Left hindlimb (tissue), 1 donor: ENCODE measurements around the gene DPP4.
"Not testable (repeated sequence)": the region's sequence is repeated elsewhere in the genome, so short reads cannot be mapped to it uniquely, and the experiment has no call there.

ENCODE experiments used
- DNase-seq: peaks from one replicate; pipeline ENCODE4 v3.0.0-alpha.2; 2018

DPP4 gene

DNA sequence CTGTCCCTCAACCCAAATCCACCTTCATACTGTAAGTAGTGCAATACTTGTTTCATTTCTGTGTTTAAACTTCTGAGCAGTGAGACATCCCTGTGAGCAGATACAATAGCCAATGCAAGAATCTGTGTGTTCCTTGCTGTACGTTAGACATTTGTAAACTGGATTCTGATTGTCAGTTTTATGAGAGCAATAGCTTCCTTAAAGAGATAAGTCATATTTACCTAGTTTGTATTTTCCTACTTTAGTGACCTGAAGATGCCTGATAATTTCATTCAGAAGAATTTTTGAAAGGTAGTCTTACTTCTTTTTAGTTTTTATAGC, 90.7 kb downstream of the DPP4 start:
- no peak for DNase-seq

DNA sequence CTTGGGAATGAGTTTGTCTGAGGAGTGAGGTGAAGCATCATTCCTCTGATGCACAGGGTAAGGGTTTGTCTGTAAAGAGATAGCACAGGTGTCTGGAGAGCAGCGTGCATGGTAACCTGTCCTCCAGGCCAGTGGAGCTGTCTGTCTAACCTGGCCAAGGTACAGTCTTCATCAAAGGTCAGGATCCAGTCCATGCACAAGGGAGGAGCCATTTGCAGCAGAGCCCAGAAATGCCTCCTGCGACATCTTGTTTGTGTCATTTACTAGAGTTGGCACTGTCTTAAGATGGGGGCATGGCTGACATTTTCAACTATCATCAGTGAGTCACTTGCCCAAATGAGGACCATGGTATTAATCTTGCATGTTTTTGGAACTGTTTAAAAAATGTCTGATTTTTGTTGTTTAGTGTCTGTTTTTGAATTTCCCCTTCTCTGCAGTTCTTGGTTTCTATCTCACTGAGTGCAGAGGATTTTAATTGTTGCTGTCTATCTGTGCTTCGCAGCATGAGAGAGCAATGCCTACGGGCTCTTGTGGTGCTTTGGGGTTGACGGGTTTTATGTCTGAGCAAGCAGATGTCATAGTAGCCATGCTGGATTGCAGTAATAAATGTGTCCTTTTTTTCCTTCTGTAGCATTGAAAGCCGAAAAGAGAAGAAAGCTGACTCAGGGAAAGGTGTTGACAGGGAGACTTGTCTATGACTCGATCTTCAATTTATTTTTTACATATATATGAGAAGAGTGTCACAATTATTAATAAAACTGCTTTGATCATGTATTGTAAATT, 91.3 kb downstream of the DPP4 start:
- no peak for DNase-seq

DNA sequence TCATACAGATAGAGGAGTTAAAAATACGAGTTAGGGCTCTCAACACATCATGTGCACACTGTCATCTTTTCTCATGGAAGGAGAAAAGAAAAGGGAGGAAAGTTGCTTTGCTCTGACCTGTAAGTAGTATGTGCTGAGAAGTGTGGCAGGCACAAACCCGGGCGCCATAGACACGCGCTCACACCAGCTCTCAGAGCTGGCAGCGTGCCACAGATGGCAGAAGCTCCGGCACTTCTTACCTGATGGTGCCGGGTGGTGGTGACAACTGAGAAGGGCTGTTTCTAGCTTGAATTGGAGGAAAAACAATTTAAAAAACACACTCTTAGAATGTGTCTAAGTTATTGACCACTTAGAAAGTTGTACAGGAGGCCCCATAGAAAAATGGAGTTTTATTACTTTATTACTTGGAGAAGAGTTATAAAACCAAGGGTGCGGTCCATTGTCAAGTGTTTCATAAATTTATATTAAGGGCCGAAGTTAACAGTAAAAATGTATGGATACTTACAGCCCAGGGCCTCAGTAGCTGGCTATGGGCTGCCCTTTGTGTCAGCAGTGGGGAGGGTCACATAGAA, 92.2 kb downstream of the DPP4 start:
- no peak for DNase-seq

DNA sequence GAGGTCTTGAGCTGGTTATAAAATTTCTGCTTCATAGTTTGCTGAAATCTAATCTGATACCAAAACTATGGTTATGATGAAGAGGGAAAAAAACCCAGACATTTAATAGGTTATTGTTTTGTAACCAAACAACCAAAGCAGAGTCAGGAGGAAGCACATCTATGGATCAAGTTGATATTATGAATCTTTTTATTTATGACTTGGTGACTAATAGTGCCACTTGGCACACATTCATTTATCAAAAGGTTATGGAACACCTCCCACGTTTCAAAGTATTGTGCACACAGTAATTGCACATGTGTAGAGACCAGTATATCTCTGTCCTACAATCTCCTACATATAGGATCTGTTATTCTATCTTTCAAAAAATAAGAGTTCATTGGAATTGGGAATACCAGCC, 93.0 kb downstream of the DPP4 start:
- DNase-seq, result no peak

DNA sequence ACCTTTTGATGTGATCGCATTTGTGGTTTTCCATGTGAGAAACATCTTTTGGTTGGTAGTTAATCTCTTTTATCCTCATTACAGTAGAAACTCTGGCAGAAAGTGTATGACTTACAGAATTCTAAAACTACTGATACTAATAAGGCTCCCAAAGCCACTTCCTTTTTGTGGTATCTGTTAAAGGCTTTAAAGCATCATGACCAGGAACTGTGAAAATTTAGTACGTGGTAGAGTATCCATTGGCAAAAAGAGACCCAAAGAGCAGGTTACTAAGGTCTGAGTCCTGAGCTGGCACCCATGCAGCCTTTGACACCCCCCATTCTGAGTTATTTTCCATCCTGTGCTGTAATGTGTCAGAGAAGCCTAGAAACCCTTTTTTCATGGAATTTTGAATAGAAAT, 94.5 kb downstream of the DPP4 start:
- no peak for DNase-seq

DNA sequence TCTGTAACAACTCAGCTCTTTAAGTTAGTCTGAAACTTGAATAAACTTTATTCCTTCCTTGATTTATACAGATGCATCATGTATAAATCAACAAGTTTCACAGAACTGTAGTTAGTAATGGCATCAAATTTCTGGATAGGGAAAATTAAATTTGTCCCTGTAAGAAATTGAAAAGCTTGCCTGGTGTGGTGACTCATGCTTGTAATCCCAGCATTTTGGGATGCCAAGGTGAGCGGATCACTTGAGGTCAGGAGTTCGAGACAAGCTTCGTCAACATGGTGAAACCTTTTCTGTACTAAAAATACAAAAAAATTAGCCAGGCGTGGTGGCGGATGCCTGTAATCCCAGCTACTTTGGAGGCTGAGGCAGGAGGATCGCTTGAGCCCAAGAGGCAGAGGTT, 96.1 kb downstream of the DPP4 start:
- DNase-seq, result not testable (repeated sequence)

DNA sequence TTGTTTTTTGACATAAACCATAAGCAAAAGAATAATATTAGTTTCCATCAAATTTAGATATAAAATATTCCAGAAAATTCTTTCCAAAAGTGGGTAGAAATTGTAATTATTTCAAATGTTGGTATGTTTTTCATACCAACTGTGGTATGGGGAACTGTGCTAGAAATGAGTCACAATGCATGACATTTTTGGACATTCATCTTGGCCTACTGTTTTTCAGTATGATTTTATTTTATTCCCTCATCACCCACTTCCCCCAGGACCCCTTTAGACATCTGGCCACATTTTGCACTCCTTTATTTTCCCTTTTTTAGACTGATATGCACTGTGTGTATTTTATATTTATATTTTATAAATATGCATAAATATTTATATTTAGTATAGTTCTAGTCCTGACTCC, 97.1 kb downstream of the DPP4 start:
- no peak for DNase-seq

DNA sequence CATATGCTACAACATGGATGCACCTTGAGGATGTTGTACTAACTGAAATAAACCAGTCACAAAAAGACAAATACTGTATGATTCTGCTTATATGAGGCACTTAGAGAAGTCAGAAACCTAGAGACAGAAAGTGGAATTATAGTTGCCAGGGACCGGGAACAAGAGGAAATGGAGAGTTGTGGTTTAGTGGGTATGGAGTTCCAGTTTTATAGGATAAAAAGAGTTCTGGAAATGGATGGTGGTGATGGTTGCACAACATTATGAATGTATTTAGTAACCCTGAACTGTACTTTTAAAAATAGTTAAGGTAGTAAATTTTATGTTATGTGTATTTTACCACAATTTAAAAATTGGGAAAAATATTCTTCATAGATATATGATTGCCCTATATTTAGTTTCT, 97.7 kb downstream of the DPP4 start:
- DNase-seq, result no peak

DNA sequence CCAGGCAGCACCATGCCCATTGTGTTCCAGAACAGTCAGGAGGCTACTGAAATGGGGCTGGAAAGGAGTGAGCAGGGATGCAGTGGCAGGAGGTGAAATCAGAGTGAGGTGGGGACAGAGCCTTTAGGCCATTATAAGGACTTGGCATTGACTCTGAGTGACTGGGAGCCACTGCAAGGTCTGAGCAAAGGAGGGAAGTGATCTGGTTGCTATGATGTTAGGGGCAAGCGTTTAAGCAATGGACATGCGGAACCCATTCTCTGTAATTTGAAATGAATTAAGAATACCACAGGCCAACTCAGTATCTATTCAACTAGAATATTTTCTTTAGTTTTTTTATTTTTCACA, 98.2 kb downstream of the DPP4 start:
- DNase-seq, result no peak

DNA sequence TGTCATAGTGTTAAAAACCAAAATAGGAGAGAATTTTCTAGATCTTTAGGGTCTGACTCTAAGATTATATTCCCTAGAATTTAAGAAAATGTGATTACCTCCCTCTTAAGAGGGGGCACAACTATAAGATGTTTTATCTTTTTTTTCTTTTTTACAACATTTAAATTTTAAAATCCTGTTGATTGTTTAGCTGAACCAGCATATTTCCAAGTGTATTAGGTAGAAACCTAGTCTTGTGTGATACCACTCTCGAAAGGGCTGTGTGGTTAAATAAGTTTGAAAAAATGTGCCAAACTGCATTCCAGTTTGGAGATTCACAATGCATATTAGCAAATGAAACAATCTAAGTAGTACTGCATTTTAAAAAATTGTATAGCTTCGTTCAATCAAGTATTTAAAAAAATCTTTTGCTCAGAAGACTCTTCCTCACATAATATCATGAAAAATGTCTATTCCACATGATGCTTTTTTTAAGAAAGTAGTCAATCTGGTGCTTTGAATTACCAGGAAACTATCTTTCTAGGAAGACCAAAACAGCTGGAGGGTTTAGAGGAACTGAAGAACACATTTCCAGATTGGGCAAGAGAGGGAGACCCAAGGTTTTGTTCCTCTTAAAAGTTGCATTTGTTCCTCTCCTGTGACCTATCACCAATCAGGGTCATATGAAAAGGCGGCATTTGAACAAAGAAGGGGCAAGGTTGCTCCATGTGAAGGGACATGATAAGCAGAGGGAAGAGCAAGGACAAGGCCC, 98.8 kb downstream of the DPP4 start:
- DNase-seq, result no peak

DNA sequence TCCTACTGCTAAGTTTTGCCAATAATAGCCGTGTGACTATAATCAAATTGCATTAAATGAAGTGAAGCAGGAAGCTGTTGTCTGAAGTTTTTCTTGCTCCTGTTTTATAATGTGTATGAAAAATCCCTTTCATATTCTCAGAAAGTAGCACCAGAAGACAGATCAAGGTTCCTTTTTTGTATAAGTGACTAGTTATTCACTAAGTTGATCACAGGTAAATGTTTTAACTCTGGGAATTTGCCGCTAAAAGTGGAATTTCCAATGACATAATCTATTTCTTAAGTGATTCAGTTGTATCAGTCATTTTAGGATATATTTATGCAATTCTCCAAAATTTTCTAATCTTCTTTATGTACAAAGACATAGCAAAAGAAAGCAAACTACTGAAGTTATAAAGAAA, 99.6 kb downstream of the DPP4 start:
- DNase-seq, result no peak

DNA sequence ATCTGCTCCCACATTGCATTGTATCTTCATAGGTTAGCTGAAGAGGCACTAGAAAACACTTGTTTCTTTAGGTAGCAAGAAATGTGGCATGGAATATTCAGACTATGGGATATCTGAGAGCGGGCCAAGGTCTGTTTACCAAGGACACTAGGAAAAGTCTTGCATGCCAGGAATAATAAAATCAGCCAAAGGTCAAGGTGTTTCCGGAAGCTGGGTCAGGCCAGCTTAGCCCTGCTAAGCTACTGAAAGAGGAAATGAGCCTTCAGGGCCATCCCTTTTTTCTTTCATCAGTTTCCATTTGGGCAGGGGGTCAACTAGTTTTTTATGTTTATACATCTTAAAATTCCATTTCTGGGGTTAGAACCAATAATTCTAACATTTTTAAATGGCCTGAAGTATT, 101.1 kb downstream of the DPP4 start:
- no peak for DNase-seq

DNA sequence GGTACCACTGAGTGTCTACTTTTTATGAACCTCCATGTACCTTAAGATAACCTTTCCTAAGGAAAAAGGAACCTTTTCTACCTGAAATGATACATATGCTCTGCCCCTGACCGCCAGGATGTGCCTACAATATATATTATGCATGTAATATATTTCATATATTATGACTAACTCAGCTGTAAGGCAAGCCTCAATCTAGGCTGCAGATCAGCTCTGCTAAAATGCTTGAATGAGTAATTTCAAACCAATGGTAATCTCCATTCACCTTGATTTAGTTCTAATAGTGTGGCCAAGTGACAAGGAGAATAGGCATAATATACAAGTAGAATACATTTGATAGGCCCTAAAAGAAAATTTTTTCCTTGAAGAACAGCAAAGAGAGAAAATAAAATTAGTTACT, 101.8 kb downstream of the DPP4 start:
- DNase-seq, result no peak

DNA sequence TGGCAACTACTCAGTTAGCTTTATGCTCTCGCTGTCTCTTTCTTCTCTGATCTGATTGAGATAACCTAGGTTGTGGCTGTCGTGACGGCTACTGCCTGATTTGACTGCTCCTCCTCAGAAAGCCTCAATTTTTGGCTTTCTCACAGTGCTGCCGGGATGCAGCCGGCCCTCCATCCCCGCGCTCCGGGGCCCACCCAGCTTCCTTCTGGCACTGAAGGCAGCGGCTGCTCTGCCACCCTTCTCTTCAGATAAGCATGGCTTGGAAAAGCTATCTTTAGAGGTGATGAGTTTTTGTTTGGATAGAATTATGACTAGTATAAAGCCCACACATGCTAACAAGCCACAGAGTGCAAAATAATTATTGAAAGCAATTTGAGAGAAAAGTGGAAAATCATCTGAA, 102.5 kb downstream of the DPP4 start:
- no peak for DNase-seq

DNA sequence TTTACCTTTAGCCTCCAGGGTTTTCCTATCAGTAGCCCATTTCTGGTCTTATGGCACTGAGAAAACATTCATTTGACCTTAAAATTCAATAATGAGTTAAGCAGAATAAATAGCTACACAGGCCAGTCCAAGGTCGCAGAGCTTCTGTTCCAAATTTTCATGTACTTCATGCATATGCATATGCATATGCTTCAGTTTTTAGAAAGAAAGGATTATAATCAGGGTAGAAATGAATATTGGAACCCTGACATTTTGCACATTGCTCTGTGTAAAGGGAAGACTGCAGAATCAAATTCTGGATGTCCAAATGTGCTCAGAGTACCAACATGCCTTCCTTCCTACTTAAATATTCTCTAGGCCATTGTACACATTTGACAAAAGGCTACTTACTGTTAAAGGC, 104.9 kb downstream of the DPP4 start:
- no peak for DNase-seq

DNA sequence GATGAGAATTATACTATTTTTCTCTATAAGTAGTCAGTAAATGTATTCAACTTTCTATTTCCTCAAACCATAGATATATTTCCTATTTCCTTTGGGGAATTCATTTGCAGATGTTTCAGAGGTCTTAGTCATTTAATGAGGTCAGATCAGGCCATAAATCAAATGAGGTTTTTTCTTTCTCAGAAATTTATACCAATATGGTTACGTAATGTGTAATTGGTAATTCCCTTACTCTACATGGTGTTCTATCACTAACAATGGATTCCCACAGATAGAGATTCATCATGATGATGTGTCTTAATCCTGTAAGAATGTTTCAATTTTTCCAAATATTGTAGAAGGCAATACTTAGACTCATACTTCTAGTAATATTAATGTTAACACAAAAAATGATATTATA, 108.0 kb downstream of the DPP4 start:
- no peak for DNase-seq

DNA sequence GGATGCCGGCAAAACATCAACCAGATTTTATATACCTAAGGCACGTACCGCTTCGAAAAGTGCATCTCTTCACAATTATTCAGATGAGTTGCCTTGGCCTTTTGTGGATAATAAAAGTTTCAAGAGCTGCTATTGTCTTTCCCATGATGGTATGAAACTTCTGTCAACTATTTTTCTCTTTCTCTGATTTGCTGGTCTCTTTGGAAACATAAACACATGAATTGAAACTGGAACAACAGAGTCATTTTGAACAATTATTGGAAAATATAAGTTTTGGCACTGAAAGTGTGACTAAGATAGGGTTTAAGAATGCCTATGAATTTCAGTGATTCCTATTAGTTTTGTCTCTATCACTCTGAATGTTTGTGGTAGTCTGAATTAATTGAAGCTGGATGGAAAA, 109.9 kb downstream of the DPP4 start:
- no peak for DNase-seq

DNA sequence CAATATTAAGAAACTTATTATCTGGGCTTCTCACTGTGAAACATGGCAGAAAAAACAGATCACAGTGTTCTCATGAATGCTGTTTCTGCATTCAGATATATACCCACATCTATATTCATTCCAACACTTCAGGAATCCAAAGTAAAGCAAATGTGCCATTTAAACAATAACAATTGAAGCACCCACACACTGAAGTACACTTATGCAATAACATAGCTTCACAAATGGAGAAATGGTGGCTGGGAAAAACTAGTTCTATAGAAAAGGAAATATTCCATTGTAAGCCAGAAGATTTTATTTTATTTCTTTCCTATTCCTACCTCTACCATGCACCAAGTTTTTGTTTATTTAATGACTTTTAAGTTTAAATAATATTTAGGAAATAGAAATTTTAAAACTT, 111.9 kb downstream of the DPP4 start:
- DNase-seq, result no peak

DNA sequence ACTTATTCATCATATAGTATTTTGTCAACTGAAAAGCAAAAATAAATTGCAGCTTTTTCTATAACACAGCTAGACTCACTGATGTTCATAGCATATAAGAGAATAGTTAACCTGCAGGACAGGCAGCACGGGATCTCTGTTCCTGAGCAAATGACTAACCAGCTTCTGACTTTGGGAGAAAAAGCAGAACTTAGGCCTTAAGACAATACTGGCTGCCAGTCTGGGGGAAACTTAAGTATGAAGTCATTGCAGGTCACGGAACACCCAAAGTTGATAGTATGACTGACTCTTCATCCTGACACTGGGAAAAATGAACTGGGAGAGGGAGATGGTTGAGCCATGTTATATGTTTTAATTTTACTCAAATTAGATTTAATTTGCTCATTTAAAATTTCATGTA, 113.0 kb downstream of the DPP4 start:
- no peak for DNase-seq

DNA sequence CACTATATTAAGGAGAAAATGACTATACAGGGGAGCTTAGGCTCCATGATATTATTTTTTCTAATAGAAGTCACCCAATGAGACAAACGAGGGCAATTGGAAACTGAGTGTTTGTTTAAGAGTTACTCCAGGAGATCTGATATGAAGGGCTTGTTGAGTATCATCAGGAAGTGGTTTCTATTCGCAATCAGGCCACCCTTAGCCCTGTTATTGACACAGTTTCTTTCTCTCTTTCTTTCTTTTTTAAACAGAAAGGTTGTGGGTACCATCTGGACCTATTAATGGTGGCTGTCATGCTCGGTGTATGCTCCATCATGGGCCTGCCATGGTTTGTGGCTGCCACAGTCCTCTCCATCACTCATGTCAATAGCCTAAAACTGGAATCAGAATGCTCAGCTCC, 117.3 kb downstream of the DPP4 start:
- no peak for DNase-seq

DNA sequence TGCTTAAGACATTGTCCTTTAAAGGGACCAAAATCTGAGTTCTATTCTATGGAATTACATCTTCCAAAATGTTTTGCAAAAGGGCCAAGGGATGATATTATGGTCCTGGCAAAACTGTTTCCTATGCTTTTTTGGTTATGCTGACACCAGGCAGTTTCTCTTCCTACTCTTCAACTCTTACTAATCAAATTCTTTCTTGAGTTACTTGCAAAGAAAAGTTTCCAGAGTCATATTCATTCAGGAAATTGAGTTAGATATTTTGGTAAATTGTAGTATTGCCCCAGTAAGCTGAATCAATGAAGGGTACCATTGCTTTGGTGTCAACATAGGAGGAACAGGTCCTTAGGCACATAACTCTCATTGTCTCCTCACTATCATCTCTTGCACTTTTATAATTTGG, 118.8 kb downstream of the DPP4 start:
- no peak for DNase-seq

DNA sequence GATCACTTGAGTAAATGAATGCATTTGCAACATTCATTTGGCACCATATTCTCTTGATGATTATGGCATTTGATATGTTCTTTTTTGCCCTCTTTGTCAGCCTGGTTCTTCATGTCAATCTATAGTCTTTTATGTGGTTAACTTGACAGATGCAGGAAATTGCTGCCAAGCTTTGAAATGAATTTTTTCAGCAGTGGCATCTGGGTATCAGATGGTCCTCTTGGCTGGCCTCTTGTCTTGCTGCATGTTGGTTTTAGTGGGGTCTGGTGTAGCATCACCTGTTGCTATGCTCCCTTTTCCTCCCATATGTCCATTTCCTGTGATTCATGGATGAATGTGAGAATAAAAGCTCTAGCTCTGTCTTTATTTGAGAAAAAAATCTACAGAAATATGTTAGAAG, 119.9 kb downstream of the DPP4 start:
- DNase-seq, result no peak

DNA sequence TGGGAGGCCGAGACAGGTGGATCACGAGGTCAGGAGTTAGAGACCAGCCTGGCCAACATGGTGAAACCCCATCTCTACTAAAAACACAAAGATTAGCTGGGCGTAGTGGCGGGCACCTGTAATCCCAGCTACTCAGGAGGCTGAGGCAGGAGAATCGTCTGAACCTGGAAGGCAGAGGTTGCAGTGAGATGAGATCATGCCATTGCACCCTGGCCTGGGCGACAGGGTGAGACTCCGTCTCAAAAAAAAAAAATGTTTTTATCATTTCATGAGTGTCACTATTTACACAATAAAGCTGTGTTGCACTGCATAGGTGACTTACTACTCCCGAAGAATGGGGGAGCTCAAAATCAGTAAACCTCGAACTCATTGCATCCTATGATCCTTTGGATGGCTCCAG, 120.6 kb downstream of the DPP4 start:
- DNase-seq, result not testable (repeated sequence)

DNA sequence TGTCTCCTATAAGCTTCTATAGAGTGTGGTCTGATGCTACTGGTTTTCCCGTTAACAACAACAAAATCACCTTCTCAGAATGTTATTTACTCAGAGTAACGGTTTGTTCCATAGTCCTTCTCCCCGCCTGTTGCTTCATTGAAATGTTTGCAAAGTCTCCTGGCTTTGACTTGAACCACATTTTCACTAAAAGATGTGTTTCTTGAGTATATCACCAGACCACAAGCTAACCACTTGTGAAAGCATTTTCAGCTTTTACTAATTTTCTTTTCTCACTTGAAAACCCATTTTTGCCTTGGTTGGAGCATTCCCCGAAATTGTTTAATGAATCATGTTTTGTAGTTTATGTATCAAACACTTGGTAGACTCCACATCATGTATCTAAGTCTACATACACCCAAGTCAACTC, 121.2 kb downstream of the DPP4 start:
- no peak for DNase-seq

DNA sequence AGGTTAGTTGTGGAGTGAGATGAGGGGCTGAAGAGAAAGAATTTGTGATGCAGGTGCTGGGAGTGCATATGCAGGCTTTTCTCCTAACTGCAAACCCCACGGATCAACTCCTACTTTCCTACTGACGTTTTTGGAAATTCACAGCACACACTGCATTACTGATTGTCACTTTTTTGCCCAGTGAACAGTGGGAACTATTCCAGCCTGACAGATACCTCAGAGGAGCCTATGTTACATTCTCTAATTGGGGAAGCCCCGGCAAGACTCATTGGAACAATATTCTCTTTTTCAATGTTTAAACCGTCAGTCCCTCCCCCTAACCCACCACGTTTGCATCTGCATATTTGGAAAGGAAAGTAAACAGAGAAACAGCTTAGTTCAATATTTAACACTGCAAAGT, 126.2 kb downstream of the DPP4 start:
- no peak for DNase-seq
